ENCODE results near the gene GSG1. TPM values are rescaled to one million over a fixed set of nuclear protein-coding genes. Genes with fewer than 3 reads are reported as not detected.

GSG1 gene
- total RNA-seq, 1 donor from 2014 or later: not detected

GRCh38 chr12:13141686-13142085 lies 38.2 kb upstream of the GSG1 start:
- DNase-seq (no peak), ATAC-seq (ENCODE audit: low read depth) (no peak)
- H3K9me3 Mint-ChIP-seq: no peaks in the 10 kb centered on the region
- H3K4me3 Mint-ChIP-seq: no peak overlapping the region
- intact Hi-C loops (cut with micrococcal nuclease): no loop called here
- H3K4me1 Mint-ChIP-seq: peaks cover 15% of the 10 kb centered on the region
- no peaks in the 10 kb centered on the region for H3K27me3 Mint-ChIP-seq
- no peak overlapping the region for H3K27ac Mint-ChIP-seq
- H3K36me3 Mint-ChIP-seq (ENCODE audit: low read depth): no peaks in the 10 kb centered on the region
- TF ChIP-seq CTCF (IDR thresholded peaks at IDR 0.05): no peak
- CTCF ChIA-PET: no interaction called here
- POLR2A ChIA-PET: no interaction called here

GRCh38 chr12:13135371-13136178 lies 32.1 kb upstream of the GSG1 start:
- Mint-ChIP-seq H3K4me1 (no peaks in the 10 kb centered on the region), H3K27ac (no peak overlapping the region), H3K9me3 (no peaks in the 10 kb centered on the region), H3K27me3 (peaks cover 8% of the 10 kb centered on the region), H3K36me3 (ENCODE audit: low read depth) (no peaks in the 10 kb centered on the region), H3K4me3 (no peak overlapping the region)
- intact Hi-C loops (cut with micrococcal nuclease): no loop called here
- DNase-seq (no peak), ATAC-seq (ENCODE audit: low read depth) (no peak)
- ChIA-PET POLR2A (no interaction called here), CTCF (no interaction called here)
- TF ChIP-seq CTCF (IDR thresholded peaks at IDR 0.05): no peak

GRCh38 chr12:13133886-13134285 lies 30.4 kb upstream of the GSG1 start:
- ATAC-seq (ENCODE audit: low read depth) (no peak), DNase-seq (no peak)
- intact Hi-C loops (cut with micrococcal nuclease): no loop called here
- Mint-ChIP-seq H3K9me3 (no peaks in the 10 kb centered on the region), H3K27me3 (peaks cover 9% of the 10 kb centered on the region), H3K36me3 (ENCODE audit: low read depth) (no peaks in the 10 kb centered on the region), H3K4me1 (no peaks in the 10 kb centered on the region), H3K27ac (no peak overlapping the region), H3K4me3 (no peak overlapping the region)
- POLR2A ChIA-PET: interaction anchor here (0.6 kb wide), 1 partner anchor 408 kb away, joined by 4 read pairs; no protein-coding TSS in a partner anchor
- TF ChIP-seq CTCF (IDR thresholded peaks at IDR 0.05): no peak
- CTCF ChIA-PET: no interaction called here

- H3K4me3 Mint-ChIP-seq: no peak overlapping the region
These were observed 27.5 kb upstream of the GSG1 start for GRCh38 chr12:13130981-13131380.

More at GRCh38 chr12:13130981-13131380, 27.5 kb upstream of the GSG1 start:
- Mint-ChIP-seq H3K9me3 (no peaks in the 10 kb centered on the region), H3K27ac (no peak overlapping the region), H3K36me3 (ENCODE audit: low read depth) (no peaks in the 10 kb centered on the region), H3K27me3 (peaks cover 9% of the 10 kb centered on the region), H3K4me1 (no peaks in the 10 kb centered on the region)
- POLR2A ChIA-PET: no interaction called here
- DNase-seq (no peak), ATAC-seq (ENCODE audit: low read depth) (no peak)
- intact Hi-C loops (cut with micrococcal nuclease): no loop called here
- CTCF ChIA-PET: no interaction called here
- no peak for TF ChIP-seq CTCF (IDR thresholded peaks at IDR 0.05)
